Fibroblast of lung (primary cell): ENCODE data around the gene METTL25.

Experiments
- EZH2 ChIP-seq: IDR thresholded peaks from 2 replicates; pipeline ENCODE4 v1.5.1; 2012; ENCODE audit warnings: low read length, control low read depth, mild to moderate bottlenecking; ENCODE audit errors: missing control alignments
- TF ChIP-seq, protein P1 (sequence below), 2 donors: IDR thresholded peaks in 1 of 2; conservative IDR thresholded peaks in 1 of 2; 1 replicate in 1 of 2; 2 replicates in 1 of 2; pipeline ENCODE4 v1.5.1; 2011 to 2012; ENCODE audit warnings: low read length in 2 of 2, control low read depth in 1 of 2, inconsistent platforms in 1 of 2, low read depth in 1 of 2, mild to moderate bottlenecking in 1 of 2

DNA sequence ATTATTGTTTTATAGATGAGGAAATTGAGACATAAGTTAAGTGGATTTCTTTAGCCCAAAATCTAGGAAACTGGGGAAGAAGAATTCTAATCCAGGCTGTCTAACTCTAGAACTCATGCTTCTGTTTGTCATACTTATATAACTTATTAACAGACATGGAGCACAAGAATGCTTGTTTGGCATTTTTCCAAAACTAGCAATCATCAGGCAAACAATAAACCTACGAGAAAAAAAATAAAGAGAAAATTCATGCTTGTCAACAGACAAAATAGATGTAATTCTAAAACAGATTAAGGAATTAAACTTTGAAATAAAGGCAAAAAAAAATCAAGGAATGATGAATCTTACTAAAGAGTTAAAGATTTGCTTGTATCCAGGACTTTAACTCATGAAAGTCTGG lies 103.1 kb downstream of the METTL25 start:
- TF ChIP-seq, protein P1, sequence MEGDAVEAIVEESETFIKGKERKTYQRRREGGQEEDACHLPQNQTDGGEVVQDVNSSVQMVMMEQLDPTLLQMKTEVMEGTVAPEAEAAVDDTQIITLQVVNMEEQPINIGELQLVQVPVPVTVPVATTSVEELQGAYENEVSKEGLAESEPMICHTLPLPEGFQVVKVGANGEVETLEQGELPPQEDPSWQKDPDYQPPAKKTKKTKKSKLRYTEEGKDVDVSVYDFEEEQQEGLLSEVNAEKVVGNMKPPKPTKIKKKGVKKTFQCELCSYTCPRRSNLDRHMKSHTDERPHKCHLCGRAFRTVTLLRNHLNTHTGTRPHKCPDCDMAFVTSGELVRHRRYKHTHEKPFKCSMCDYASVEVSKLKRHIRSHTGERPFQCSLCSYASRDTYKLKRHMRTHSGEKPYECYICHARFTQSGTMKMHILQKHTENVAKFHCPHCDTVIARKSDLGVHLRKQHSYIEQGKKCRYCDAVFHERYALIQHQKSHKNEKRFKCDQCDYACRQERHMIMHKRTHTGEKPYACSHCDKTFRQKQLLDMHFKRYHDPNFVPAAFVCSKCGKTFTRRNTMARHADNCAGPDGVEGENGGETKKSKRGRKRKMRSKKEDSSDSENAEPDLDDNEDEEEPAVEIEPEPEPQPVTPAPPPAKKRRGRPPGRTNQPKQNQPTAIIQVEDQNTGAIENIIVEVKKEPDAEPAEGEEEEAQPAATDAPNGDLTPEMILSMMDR (conservative IDR thresholded peaks at IDR 0.05 in 1 of 2, IDR thresholded peaks at IDR 0.05 in 1 of 2; ENCODE audit: low read depth in 1 of 2, low read length in 2 of 2), result no peak
- no peak for TF ChIP-seq EZH2
